HCT116 (cell line): ENCODE measurements around the gene ORAI1. TPM values are rescaled to one million over a fixed set of nuclear protein-coding genes. Genes with fewer than 3 reads are reported as not detected.

Experiments
- ATAC-seq: fragments of 200-7000 bp; cut with Tn5 transposase; 2 replicates; pipeline ENCODE4 v1.9.1; 2020; ENCODE audit warnings: mild to moderate bottlenecking, moderate library complexity
- BruUV-seq: library from RNA; stranded (reverse); fragments of 400-500 nt; replicated peaks from 2 replicates; lab custom pipeline; 2021; lab: Mats Ljungman, UMichigan
- CTCF ChIA-PET: fragments of 300-600 bp; sonication (Branson Sonifier 250); formaldehyde crosslinking; loops from one replicate; lab custom pipeline; 2021; ENCODE audit warnings: antibody characterized with exemption; lab: Charles Lee
- POLR2A ChIA-PET: fragments of 300-600, 350-600 bp; sonication (Branson Sonifier 250); formaldehyde crosslinking; loops from one replicate; lab custom pipeline; 2021; ENCODE audit warnings: antibody characterized with exemption; lab: Charles Lee
- RAD21 ChIA-PET, 2 experiments: fragments of 300-600 bp; sonication (Branson Sonifier 250); formaldehyde crosslinking; loops; one replicate each; lab custom pipeline; 2023; ENCODE audit warnings: low total read pairs in 2 of 2; ENCODE audit not compliant: uncharacterized antibody in 2 of 2, unreplicated experiment in 2 of 2, low non-redundant PET in 1 of 2; lab: Charles Lee
- DNase-seq: peaks from one replicate; pipeline ENCODE4 v3.0.0-alpha.2; 2010; ENCODE audit warnings: low read depth, low spot score
- H2AFZ ChIP-seq: fragments of 200-600 bp; shearing (Covaris generic), sonication (generic); 2 replicates; pipeline ENCODE4 v1.6.1; 2017; ENCODE audit warnings: low read depth, mixed run types, mixed read lengths, antibody characterized with exemption, low read length; ENCODE audit not compliant: poor library complexity, severe bottlenecking
- H3K27ac ChIP-seq: 2 replicates; pipeline ENCODE4 v1.5.1; 2012; ENCODE audit warnings: low read depth, low read length
- H3K27me3 ChIP-seq: fragments of 200-600 bp; sonication (generic); 2 replicates; pipeline ENCODE4 v1.6.1; 2016; ENCODE audit warnings: mixed run types, low read length, mixed read lengths; ENCODE audit not compliant: insufficient read depth
- H3K36me3 ChIP-seq, 2 experiments: fragments of 200-500 bp in 1 of 2; fragments of 200-600 bp in 1 of 2; sonication (Bioruptor generic) in 1 of 2; sonication (generic) in 1 of 2; 2 replicates each; pipeline versions ENCODE4 v1.5.1 to v1.6.1; 2014 to 2016; ENCODE audit warnings: low read length in 2 of 2, inconsistent platforms in 1 of 2, mixed read lengths in 1 of 2, mixed run types in 1 of 2; ENCODE audit not compliant: insufficient read depth in 2 of 2, control insufficient read depth in 1 of 2
- H3K4me1 ChIP-seq, 2 experiments: fragments of 200-600 bp in 1 of 2; sonication (generic) in 1 of 2; 2 replicates each; pipeline versions ENCODE4 v1.5.1 to v1.6.1; 2012 to 2017; ENCODE audit warnings: low read length in 2 of 2, inconsistent platforms in 1 of 2, mild to moderate bottlenecking in 1 of 2, mixed read lengths in 1 of 2, mixed run types in 1 of 2, moderate library complexity in 1 of 2; ENCODE audit not compliant: insufficient read depth in 2 of 2, control insufficient read depth in 1 of 2
- H3K4me2 ChIP-seq: fragments of 200-600 bp; sonication (generic); 2 replicates; pipeline ENCODE4 v1.6.1; 2017; ENCODE audit warnings: mixed run types, low read length, mixed read lengths
- H3K4me3 ChIP-seq, 2 experiments: fragments of 200-600 bp in 1 of 2; sonication (generic) in 1 of 2; replicated peaks in 1 of 2; 2 replicates each; pipeline ENCODE4 v1.5.1; 2011 to 2016; ENCODE audit warnings: low read length in 2 of 2, control low read depth in 1 of 2, low read depth in 1 of 2, mild to moderate bottlenecking in 1 of 2, mixed read lengths in 1 of 2, mixed run types in 1 of 2
- H3K79me2 ChIP-seq: fragments of 200-600 bp; sonication (generic); 2 replicates; pipeline ENCODE4 v1.6.1; 2017; ENCODE audit warnings: mild to moderate bottlenecking, mixed run types, low read length, moderate library complexity, mixed read lengths; ENCODE audit not compliant: insufficient read depth
- H3K9ac ChIP-seq: fragments of 200-600 bp; sonication (generic); 2 replicates; pipeline ENCODE4 v1.6.1; 2016; ENCODE audit warnings: low read length, mixed read lengths
- H3K9me2 ChIP-seq: fragments of 200-600 bp; sonication (generic), shearing (Covaris generic); 2 replicates; pipeline ENCODE4 v1.6.1; 2017; ENCODE audit warnings: mixed run types, mild to moderate bottlenecking, moderate library complexity; ENCODE audit not compliant: insufficient read depth
- H3K9me3 ChIP-seq, 2 experiments: fragments of 200-500 bp in 1 of 2; fragments of 200-600 bp in 1 of 2; sonication (Bioruptor generic) in 1 of 2; sonication (generic) in 1 of 2; 2 replicates each; pipeline ENCODE4 v1.6.1; 2014 to 2017; ENCODE audit warnings: low read length in 2 of 2, mixed read lengths in 2 of 2, inconsistent platforms in 1 of 2, low read depth in 1 of 2, mild to moderate bottlenecking in 1 of 2, mixed run types in 1 of 2, moderate library complexity in 1 of 2; ENCODE audit not compliant: control insufficient read depth in 1 of 2, insufficient read depth in 1 of 2
- H4K20me1 ChIP-seq: fragments of 200-600 bp; sonication (generic), shearing (Covaris generic); 2 replicates; pipeline ENCODE4 v1.6.1; 2017; ENCODE audit warnings: mixed run types, mild to moderate bottlenecking, moderate library complexity; ENCODE audit not compliant: insufficient read depth
- CBX3 ChIP-seq: IDR thresholded peaks from 2 replicates; pipeline ENCODE4 v1.6.1; 2012; ENCODE audit warnings: low read depth
- CEBPB ChIP-seq: IDR thresholded peaks from 2 replicates; pipeline ENCODE4 v1.6.1; 2012; ENCODE audit warnings: low read depth
- EZH2 ChIP-seq: fragments of 200-600 bp; sonication (generic); IDR thresholded peaks from 2 replicates; pipeline ENCODE4 v1.6.1; 2017; ENCODE audit warnings: antibody characterized with exemption, mixed run types
- RAD21 ChIP-seq: IDR thresholded peaks from 2 replicates; pipeline ENCODE4 v1.6.1; 2012; ENCODE audit warnings: low read depth, mild to moderate bottlenecking
- ZFX ChIP-seq: fragments of 450-650 bp; IDR thresholded peaks from 2 replicates; pipeline ENCODE4 v1.6.1; 2017
- intact Hi-C: fragments of 100-400 bp; cut with micrococcal nuclease; formaldehyde crosslinking; loops from 2 replicates; pipeline ENCODE4 v1.10.0; 2022
- total RNA-seq: library from RNA; stranded (reverse); gene quantifications from one replicate; pipeline ENCODE4 v1.2.1, GENCODE V29; 2021; ENCODE audit not compliant: unreplicated experiment
- TF ChIP-seq, protein P1 (sequence below): IDR thresholded peaks from 2 replicates; pipeline ENCODE4 v1.6.1; 2011; ENCODE audit warnings: mild to moderate bottlenecking, low read length, moderate library complexity; ENCODE audit not compliant: insufficient replicate concordance; ENCODE audit errors: extremely low read depth

Gene ORAI1
- total RNA-seq, 1 experiment from 2014 or later, result 20.2 TPM

DNA sequence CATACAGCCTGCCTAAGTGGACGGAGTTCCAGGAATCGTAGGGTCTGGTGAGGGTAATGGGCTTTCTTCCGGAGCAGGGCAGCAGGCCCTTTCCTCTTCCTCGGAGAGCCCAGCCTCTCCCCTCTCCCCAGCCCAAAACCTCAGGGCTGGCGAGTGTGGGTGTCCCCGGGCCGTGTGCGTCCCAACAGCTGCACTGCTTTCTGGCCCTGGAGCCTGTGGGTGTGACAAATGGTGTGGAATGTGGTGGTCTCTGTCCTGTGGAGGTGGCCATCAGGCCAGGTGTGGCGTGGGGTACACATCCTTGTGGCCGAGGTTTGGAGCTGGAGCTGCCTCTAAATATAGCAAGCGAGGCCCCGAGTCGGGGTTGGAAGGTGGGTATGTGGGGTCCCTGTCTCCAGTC is 8.5 kb downstream of the ORAI1 start:
- intact Hi-C loops, result no loop called here
- ATAC-seq (no peak), DNase-seq (no peak)
- Histone ChIP-seq H3K27ac (no peak overlapping the region), H3K4me2 (no peak overlapping the region), H3K4me1 (peaks cover 5 to 13% of the 10 kb centered on the region in 2 experiments), H3K9me2 (no peaks in the 10 kb centered on the region), H2AFZ (no peak overlapping the region), H3K9ac (no peak overlapping the region), H3K4me3 (no peak overlapping the region), H3K79me2 (peaks cover 44% of the 10 kb centered on the region), H3K9me3 (no peaks in the 10 kb centered on the region), H3K27me3 (no peaks in the 10 kb centered on the region), H4K20me1 (no peaks in the 10 kb centered on the region), H3K36me3 (no peaks in the 10 kb centered on the region)
- ChIA-PET CTCF (interaction anchor here (1.3 kb wide), 1 partner anchor 11 kb away, joined by 3 read pairs; no protein-coding TSS in a partner anchor), POLR2A (interaction anchor here (1.1 kb wide), 1 partner anchor 9 kb away, joined by 3 read pairs; the partner anchor contains the start of gene ORAI1), RAD21 (no interaction called here)
- TF ChIP-seq, protein P1, sequence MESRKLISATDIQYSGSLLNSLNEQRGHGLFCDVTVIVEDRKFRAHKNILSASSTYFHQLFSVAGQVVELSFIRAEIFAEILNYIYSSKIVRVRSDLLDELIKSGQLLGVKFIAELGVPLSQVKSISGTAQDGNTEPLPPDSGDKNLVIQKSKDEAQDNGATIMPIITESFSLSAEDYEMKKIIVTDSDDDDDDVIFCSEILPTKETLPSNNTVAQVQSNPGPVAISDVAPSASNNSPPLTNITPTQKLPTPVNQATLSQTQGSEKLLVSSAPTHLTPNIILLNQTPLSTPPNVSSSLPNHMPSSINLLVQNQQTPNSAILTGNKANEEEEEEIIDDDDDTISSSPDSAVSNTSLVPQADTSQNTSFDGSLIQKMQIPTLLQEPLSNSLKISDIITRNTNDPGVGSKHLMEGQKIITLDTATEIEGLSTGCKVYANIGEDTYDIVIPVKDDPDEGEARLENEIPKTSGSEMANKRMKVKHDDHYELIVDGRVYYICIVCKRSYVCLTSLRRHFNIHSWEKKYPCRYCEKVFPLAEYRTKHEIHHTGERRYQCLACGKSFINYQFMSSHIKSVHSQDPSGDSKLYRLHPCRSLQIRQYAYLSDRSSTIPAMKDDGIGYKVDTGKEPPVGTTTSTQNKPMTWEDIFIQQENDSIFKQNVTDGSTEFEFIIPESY, result no peak
- TF ChIP-seq CBX3 (no peak), ZFX (no peak), CEBPB (no peak), RAD21 (no peak)
- no TSS peak for BruUV-seq

DNA sequence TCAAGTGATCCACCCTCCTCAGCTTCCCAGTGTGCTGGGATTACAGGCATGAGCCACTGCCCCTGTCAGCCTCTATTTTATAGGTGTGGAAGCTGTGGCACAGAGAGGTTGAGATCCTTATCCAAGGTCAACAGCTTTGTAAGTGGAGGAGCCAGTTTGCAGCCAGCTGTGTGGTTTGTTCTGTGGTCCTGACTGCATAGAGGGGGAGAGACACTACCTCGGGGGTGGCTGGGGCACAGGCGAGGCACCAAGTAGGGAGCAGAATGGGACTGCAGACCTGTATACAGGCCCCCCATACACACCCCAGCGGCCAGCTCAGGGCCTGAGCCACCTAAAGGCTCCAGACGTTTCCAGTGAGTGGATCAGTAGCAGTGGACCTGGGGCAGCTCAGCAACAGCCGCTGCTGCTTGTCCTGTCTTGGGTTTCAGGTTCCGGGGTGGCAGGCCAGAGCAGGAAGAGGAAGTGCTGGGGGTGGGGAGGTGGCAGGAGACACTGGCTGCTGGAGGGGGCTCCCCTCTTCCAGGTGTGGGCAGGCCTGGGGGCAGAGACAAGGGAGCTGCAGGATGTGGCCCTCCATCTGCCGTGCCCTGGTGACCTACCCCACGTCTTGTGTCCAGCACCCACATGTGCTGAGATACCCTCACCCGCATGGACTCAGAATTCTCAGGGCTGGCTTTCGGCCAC is 11.0 kb downstream of the ORAI1 start:
- no peak overlapping the region for H3K4me3 ChIP-seq
- DNase-seq (no peak), ATAC-seq (no peak)
- no peak for TF ChIP-seq CEBPB
- no peak for TF ChIP-seq EZH2
- no peak overlapping the region for H2AFZ ChIP-seq
- RAD21 ChIA-PET, result no interaction called here
- H3K4me1 ChIP-seq, result no peaks in the 10 kb centered on the region
- no peak overlapping the region for H3K9ac ChIP-seq
- BruUV-seq, result no TSS peak
- POLR2A ChIA-PET, result interaction anchor here (1.1 to 1.3 kb wide), 2 partner anchors 8 to 9 kb away, joined by 3 to 4 read pairs; no protein-coding TSS in a partner anchor
- H3K9me2 ChIP-seq, result no peaks in the 10 kb centered on the region
- no peak overlapping the region for H3K27ac ChIP-seq
- H4K20me1 ChIP-seq, result no peaks in the 10 kb centered on the region
- H3K4me2 ChIP-seq, result no peak overlapping the region
- no peaks in the 10 kb centered on the region for H3K9me3 ChIP-seq
- 0 out of 4 replicates have a peak, but pooled peaks cover 0 to 4% of the 10 kb centered on the region in 2 experiments for H3K36me3 ChIP-seq
- H3K27me3 ChIP-seq, result no peaks in the 10 kb centered on the region
- CTCF ChIA-PET, result no interaction called here
- H3K79me2 ChIP-seq, result peaks cover 23% of the 10 kb centered on the region
- intact Hi-C loops, result no loop called here
